Urinary bladder (tissue), 4 donors: Measurements from ENCODE around the gene LECT2. TPM values are rescaled to one million over a fixed set of nuclear protein-coding genes. Genes with fewer than 3 reads are reported as not detected.

ENCODE experiments used
- DNase-seq: peaks from one replicate; pipeline ENCODE4 v3.0.0-alpha.2; 2015; ENCODE audit errors: extremely low spot score
- H3K27ac ChIP-seq: one replicate; pipeline ENCODE4 v1.5.1; 2013; ENCODE audit warnings: low read depth, mild to moderate bottlenecking, moderate library complexity
- H3K36me3 ChIP-seq: one replicate; pipeline ENCODE4 v1.6.1; 2013; ENCODE audit warnings: mild to moderate bottlenecking, moderate library complexity; ENCODE audit not compliant: insufficient read depth
- H3K4me1 ChIP-seq: one replicate; pipeline ENCODE4 v1.6.1; 2013; ENCODE audit warnings: mild to moderate bottlenecking, moderate library complexity; ENCODE audit not compliant: insufficient read depth
- H3K4me3 ChIP-seq: one replicate; pipeline ENCODE4 v1.5.1; 2013; ENCODE audit warnings: low read depth, low read length
- WGBS: extraction: QIAGEN DNeasy Blood & Tissue Kit; methylation state at CpG from one replicate; pipeline ENCODE4 v1.1.7; 2013; 5-methylcytosine and 5-hydroxymethylcytosine counted together
- polyA plus RNA-seq: library from polyadenylated mRNA; stranded (reverse); fragments of 200-250 nt; gene quantifications from one replicate; pipeline ENCODE4 v1.2.3, GENCODE V29; 2013
- total RNA-seq: library from RNA; depleted of rRNA; stranded (reverse); fragments of >200 nt; gene quantifications from one replicate; pipeline ENCODE4 v1.2.3, GENCODE V29; 2014
- donor health status: healthy with polysubstance abuse.
- donor health status: healthy.

LECT2 gene
- total RNA-seq (not detected), polyA plus RNA-seq (not detected)

DNA sequence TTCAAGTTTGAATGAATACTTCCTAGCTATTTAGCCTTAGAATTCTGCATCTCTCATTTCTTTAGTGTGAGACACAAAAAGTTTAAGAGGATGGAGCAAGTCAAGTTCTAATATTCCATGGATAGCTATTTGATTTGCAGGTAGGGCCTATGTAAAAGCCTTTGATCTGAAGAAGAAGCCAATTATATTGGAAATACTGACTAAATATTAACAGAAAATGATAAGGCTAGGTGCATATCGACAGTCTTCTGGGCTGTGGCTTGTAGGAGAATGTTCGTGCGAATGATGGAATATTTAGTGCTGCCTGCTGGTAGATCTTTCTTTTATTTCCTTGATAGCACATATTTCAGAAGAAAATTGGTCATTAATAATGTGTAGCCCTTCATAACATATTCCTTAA is at the start of gene LECT2:
Gene LECT2 (minus strand): TSS at position 85 of the 400 bp plus-strand sequence. CDS start 150 bp downstream, outside the sequence.
- H3K36me3 ChIP-seq, result no peaks in the 10 kb centered on the region
- 96% methylated on average over 3 of the region's 3 CpGs for WGBS
- H3K4me1 ChIP-seq, result no peaks in the 10 kb centered on the region
- no peak within 1 kb of the TSS for H3K27ac ChIP-seq
- no peak within 1 kb of the TSS for H3K4me3 ChIP-seq
- DNase-seq, result no peak

DNA sequence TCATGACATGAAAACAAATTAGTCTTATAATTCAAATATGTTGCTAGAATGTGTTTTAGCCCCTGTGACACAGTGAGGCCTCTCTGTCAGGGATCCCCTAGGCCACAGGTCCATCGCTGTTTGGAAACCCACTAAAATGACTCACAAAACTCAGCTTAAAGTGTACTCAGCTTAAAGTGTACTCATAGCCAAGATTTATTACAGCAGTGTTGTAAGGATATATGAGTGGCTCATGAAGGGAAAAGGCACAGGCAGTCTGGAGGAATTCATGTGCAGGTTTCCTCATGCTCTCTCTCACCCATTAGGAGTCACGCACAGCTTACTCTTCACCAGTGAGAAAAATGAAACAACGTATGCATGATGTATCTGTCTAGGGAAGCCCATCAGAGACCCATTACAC is 49.7 kb upstream of the LECT2 start:
- Histone ChIP-seq H3K4me3 (no peak overlapping the region), H3K36me3 (no peaks in the 10 kb centered on the region), H3K4me1 (no peaks in the 10 kb centered on the region), H3K27ac (no peak overlapping the region)
- no peak for DNase-seq
- WGBS, result 93% methylated on average over 3 of the region's 3 CpGs

DNA sequence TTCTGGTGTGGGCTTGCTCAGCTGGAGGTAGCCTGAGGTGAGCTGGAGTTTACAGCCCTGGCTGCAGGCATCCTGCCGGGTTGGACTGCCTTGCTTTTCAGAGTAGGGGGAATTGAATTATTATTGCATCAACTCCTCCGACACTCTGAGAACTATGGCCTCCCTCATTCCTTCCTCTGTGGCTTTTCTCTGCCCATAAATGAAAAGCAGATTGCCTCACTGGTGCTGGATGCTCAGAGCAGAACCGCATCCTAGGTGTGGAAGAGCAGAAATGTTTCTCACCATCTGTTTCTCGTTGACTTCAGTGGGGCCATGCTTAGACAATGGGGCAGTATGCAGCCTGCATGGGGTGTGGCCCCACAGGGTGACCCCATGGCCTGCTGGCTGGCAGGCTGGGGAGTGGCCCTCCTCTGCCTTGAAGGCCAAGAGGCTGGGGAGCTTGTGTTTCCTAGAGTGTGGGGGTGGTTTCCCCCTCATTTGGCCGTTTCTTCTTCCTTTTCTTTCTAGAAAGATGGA is 46.7 kb upstream of the LECT2 start:
- DNase-seq, result peak; percentile 65
- 61% methylated on average over 5 of the region's 5 CpGs for WGBS
- Histone ChIP-seq H3K27ac (no peak overlapping the region), H3K4me1 (no peaks in the 10 kb centered on the region), H3K36me3 (no peaks in the 10 kb centered on the region), H3K4me3 (no peak overlapping the region)

DNA sequence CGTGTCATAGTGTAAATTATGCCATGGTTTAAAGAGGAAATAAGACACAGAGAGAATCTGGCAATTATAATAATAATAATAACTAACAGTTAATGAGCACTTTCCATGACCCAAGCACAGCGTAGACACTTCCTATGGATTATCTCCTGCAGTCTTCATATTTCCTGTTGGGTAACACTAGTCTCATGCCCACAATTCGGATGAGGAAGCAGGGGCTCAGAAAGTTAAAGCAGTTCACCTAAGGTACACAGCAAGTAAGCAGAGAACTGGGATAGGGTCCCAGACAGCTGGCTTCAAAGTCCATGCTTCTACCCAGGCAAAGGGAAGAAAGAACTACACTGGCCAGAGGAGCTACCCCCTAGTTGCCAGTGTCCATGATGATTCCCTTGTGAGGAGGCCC is 46.1 kb upstream of the LECT2 start:
- Histone ChIP-seq H3K27ac (no peak overlapping the region), H3K4me3 (no peak overlapping the region), H3K36me3 (no peaks in the 10 kb centered on the region), H3K4me1 (no peaks in the 10 kb centered on the region)
- DNase-seq, result no peak
- WGBS, result 86% methylated on average over 3 of the region's 3 CpGs

DNA sequence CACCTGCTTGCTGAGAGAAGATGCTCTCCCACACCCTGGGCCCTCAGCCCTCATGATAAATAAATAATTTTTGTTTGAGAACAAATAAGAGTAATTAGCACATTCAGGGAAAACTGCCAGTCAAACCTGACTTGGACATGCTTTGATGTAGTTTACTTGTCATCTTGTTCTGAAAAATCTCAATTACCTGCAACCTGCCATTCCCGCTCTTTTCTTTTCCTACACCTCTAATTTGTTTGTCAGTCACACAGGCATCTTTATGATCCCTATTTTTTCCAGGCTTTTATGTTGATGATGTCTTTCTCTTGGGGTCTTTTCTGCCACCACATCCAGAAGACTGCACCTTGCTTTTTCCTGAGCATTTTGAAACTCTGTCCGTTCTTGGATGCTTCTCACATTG is 45.4 kb upstream of the LECT2 start:
- Histone ChIP-seq H3K27ac (no peak overlapping the region), H3K4me3 (no peak overlapping the region), H3K4me1 (no peaks in the 10 kb centered on the region), H3K36me3 (no peaks in the 10 kb centered on the region)
- 96% methylated on average over 2 of the region's 2 CpGs for WGBS
- no peak for DNase-seq

DNA sequence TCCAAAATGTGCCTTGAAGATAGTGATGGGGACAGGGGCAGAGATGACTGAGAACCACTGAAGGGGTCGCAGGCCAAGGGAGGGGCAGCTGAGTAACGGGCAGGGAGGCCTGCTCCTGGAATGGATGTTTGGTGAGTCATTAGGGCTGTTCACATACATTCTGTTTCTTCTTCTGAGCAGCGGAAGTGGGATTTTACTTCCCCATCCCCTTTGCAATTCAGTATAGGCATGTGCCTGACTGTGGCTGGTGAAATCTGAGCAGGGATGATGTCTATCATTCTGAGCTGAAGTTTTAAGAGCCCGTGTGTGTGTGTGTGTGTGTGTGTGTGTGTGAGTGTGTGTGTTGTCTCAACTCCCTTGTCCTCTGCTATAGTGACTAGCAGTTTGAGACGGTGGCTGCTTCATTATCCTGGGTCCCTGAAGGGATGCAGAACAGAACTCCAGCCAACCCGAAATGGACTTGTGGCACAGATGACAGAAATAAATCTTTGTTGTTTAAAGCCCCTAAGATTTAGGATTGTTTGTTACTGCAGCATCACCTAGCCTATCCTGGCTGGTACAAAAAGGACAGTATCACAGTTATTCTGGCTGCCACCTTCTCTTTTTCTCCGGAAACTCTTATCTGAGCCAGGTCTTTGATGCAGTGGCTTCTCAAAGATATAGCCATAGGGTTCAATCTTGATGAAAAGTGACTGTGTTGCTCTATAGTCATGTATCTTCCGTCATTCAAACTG is 44.8 kb upstream of the LECT2 start:
- H3K27ac ChIP-seq, result no peak overlapping the region
- no peak for DNase-seq
- no peak overlapping the region for H3K4me3 ChIP-seq
- 78% methylated on average over 8 of the region's 8 CpGs for WGBS
- H3K36me3 ChIP-seq, result no peaks in the 10 kb centered on the region
- H3K4me1 ChIP-seq, result no peaks in the 10 kb centered on the region

DNA sequence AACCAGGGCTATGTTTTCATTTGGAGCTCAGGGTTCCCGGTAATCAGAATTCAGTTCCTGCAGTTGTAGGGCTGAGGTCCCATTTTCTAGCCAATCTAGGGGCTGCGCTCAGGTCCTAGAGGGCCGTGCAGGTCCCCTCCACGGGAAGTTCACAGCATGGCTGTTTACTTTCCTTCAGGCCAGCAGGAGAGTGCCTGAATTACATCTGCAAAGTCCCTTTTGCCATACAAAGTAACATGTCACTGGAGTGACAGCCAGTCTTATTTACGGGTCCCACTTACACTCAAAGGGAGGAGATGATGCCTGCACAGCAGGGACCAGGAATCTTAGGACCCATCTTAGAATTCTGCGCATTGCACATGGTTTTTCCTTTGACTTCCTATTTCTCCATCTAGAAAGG is 44.1 kb upstream of the LECT2 start:
- no peak for DNase-seq
- Histone ChIP-seq H3K27ac (no peak overlapping the region), H3K36me3 (no peaks in the 10 kb centered on the region), H3K4me3 (no peak overlapping the region), H3K4me1 (no peaks in the 10 kb centered on the region)
- 91% methylated on average over 6 of the region's 6 CpGs for WGBS

DNA sequence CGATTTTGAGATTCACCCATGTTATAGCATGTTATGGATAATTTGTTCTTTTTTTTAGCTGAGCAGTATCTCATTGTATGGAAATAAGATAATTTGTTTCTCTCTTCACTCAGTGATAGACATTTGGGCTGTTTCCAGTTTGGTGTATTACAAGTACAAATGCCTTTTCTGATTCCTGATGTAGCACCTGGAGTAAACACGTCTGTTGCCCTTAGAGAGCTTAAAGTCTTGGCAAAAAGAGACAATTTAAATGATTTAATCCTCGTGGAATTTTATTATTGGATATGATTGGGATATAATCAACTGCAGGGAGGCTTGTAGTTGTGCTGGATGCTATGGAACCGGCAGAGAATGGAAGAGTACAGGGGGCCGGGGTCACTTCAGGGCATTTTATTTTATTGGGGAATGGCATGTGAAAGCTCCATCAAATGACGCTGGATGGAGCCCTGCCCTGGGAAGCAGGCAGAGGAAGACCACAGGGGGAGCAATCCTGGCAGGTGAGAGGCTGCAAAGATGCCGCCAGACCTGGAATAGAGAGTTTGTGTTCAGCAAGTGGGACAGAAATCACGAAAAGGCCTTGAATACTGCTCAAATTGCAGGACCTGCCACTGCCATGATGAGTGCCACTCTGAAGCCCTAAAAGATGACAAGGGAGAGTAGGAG is 43.0 kb upstream of the LECT2 start:
- WGBS, result 87% methylated on average over 8 of the region's 8 CpGs
- Histone ChIP-seq H3K36me3 (no peaks in the 10 kb centered on the region), H3K27ac (no peak overlapping the region), H3K4me1 (peaks cover 3% of the 10 kb centered on the region), H3K4me3 (no peak overlapping the region)
- DNase-seq, result no peak

DNA sequence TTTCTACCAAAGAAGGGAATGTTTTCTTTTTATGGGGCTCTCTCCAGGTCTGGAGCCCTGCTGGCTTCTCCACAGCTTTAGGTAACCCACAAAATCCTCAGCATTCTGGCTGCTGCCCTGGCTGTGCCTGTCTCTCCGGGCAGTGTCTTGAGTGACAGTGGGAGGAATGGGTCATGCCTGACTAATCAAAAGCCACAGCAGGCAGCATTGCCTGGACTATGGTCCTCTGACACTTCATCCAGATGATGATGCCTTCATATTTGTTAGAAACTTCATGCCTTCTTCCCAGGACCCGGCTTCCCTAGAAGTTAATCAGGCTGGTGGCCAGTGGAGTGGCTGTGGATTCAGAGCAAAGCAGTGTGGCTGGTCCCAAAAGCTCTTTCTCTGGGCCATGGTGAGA is 41.8 kb upstream of the LECT2 start:
- no peaks in the 10 kb centered on the region for H3K36me3 ChIP-seq
- DNase-seq, result no peak
- peaks cover 3% of the 10 kb centered on the region for H3K4me1 ChIP-seq
- WGBS, result 63% methylated on average over 2 of the region's 2 CpGs
- H3K27ac ChIP-seq, result no peak overlapping the region
- no peak overlapping the region for H3K4me3 ChIP-seq

DNA sequence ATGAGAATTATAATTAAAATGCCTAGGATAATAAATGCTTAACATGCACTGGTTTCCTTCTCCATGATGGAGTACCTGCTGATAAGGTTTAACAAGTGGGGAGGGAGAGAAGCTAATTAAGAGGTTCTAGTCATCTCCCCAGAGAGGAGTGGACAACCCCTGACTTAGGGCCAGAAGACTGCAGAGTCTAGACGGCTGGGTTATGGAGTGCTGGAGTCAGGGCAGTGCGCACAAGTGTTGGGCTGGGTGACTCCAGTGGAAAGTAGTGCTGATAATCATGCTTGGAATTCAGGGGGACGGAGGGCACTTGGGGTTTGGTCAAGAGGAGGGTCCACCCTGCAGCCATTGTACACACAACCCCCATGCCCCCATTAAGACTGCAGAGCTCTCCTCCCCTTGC is 41.2 kb upstream of the LECT2 start:
- Histone ChIP-seq H3K4me3 (no peak overlapping the region), H3K4me1 (peaks cover 3% of the 10 kb centered on the region), H3K36me3 (no peaks in the 10 kb centered on the region), H3K27ac (no peak overlapping the region)
- WGBS, result 78% methylated on average over 3 of the region's 3 CpGs
- DNase-seq, result no peak

DNA sequence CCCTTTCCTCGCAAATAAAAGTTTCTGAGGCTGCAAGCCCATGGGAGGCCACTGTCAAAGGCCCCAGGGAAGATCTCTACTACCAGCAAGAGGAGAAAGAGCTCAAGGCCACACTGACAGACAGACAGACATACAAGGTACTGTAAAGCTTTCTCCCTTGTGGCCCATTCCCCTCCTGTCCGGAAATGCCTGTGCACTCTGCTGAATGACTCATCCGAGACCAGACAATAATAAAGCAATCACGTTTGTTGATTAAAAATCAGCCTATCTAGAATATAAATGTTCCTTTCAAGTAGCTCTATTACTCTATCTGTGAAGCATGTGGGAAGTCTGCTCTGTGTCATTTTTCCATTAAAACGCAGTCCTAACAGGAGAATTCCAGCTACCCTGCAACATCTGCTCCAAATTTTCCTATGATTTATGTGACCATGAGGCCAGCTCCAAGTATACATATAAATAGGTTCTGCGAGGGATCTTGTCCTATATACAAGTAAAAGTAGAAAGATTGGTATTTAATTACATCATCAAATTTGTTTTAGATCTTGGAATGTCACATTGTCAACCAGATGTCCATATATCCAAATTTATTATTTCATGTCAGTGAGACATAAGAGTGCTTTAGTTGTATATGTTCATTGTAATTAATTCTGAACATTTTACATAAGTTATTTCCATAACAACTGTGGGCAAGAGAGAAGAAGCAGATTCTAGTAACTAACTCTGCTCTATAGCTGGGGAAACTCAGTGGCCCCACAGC is 39.3 kb upstream of the LECT2 start:
- H3K27ac ChIP-seq, result peak overlapping the region; percentile 27
- peak; percentile 78 for DNase-seq
- H3K4me3 ChIP-seq, result no peak overlapping the region
- H3K4me1 ChIP-seq, result peaks cover 3% of the 10 kb centered on the region
- 17% methylated on average over 6 of the region's 6 CpGs for WGBS
- H3K36me3 ChIP-seq, result no peaks in the 10 kb centered on the region

DNA sequence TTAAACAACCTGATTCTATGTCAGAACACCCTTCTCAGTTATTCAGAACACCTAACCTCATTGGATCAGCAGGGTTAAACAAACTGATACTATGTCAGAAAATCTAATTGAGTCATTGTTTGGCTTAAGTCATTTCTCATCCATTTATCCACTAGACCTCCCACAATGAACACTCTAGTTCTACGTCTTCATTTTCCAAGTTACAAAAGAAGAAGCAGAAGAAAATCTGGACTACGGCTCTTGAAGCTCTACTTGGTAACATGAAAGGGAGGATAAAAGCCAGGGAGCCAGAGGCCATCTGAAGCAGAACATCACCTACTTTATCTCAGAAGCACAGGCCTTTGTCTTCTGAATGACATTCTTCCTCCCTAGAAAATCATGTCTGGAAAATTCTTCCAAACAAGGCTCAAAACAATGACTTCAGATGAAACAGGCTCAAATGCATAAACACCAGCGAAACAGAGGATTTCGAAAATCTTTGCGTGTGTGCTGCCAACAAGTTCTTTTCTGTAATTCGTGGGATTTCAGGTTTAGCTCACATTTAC is 38.6 kb upstream of the LECT2 start:
- peak overlapping the region; percentile 60 for H3K27ac ChIP-seq
- 27% methylated on average over 6 of the region's 6 CpGs for WGBS
- DNase-seq, result no peak
- H3K4me1 ChIP-seq, result peaks cover 3% of the 10 kb centered on the region
- H3K4me3 ChIP-seq, result no peak overlapping the region
- H3K36me3 ChIP-seq, result no peaks in the 10 kb centered on the region

DNA sequence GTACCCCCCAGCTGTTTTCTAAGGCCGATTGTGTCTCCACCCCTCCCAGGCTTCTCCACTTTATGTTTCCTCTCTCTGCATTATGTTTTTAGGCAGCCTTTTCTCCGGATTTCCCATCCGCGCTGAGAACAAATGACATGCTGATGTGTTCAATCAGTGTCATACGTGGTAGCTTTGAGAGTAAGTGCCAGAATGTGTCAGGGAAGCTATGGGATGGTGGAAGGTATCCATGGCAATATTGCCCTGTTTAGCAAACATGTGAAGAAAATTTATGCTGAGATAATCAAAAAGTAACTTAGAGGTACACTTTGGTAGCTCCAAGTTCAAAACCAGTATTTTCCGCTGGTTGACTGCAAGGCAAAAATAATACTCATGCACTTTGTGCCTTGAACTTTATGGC is 36.6 kb upstream of the LECT2 start:
- 77% methylated on average over 6 of the region's 6 CpGs for WGBS
- no peak overlapping the region for H3K4me3 ChIP-seq
- DNase-seq, result no peak
- no peaks in the 10 kb centered on the region for H3K36me3 ChIP-seq
- no peak overlapping the region for H3K27ac ChIP-seq
- H3K4me1 ChIP-seq, result peaks cover 3% of the 10 kb centered on the region
